NCI-H1930 (cell line): ENCODE measurements around the gene ATP8B3.

Experiments
- DNase-seq, 2 experiments: peaks; one replicate each; lab custom pipeline; 2025; lab: John Stamatoyannopoulos, UW

Gene ATP8B3

GRCh38 chr19:1811942-1812425 is at the start of gene ATP8B3:
Gene ATP8B3 (minus strand): TSS chr19:1812276. CDS start chr19:1811736, 540 bp downstream.
- no peak for DNase-seq

GRCh38 chr19:1861599-1862031 is 49.5 kb upstream of the ATP8B3 start:
- no peak for DNase-seq

GRCh38 chr19:1860821-1861598 is 48.9 kb upstream of the ATP8B3 start:
- no peak for DNase-seq

GRCh38 chr19:1860042-1860775 is 48.1 kb upstream of the ATP8B3 start:
- no peak for DNase-seq

GRCh38 chr19:1859331-1859781 is 47.3 kb upstream of the ATP8B3 start:
- DNase-seq, result no peak

GRCh38 chr19:1858412-1859081 is 46.5 kb upstream of the ATP8B3 start:
- DNase-seq, result no peak

- DNase-seq, result no peak
Measured at GRCh38 chr19:1857648-1858326, 45.7 kb upstream of the ATP8B3 start.

GRCh38 chr19:1856698-1857603 is 44.9 kb upstream of the ATP8B3 start:
- no peak for DNase-seq

GRCh38 chr19:1856345-1856697 is 44.2 kb upstream of the ATP8B3 start:
- no peak for DNase-seq

GRCh38 chr19:1855828-1856255 is 43.8 kb upstream of the ATP8B3 start:
- no peak for DNase-seq

GRCh38 chr19:1855040-1855827 is 43.2 kb upstream of the ATP8B3 start:
- DNase-seq, result no peak

- no peak for DNase-seq
Measured at GRCh38 chr19:1854542-1855039, 42.5 kb upstream of the ATP8B3 start.

GRCh38 chr19:1854039-1854541 is 42.0 kb upstream of the ATP8B3 start:
- no peak for DNase-seq

GRCh38 chr19:1853295-1854038 is 41.4 kb upstream of the ATP8B3 start:
- DNase-seq, result no peak

- no peak for DNase-seq
Measured at GRCh38 chr19:1852581-1853128, 40.6 kb upstream of the ATP8B3 start.

- no peak for DNase-seq
Measured at GRCh38 chr19:1851654-1852580, 39.8 kb upstream of the ATP8B3 start.
